GM12878 (cell line): ENCODE measurements around the gene IFNAR2. TPM values are rescaled to one million over a fixed set of nuclear protein-coding genes. Genes with fewer than 3 reads are reported as not detected.

Experiments
- ASH2L ChIP-seq: fragments of 300-600, 200-600 bp; sonication (generic); IDR thresholded peaks from 2 replicates; pipeline ENCODE4 v1.6.1; 2017; ENCODE audit warnings: low read depth, mild to moderate bottlenecking, borderline replicate concordance
- BCL11A ChIP-seq: IDR thresholded peaks from 2 replicates; pipeline ENCODE4 v1.6.1; 2011; ENCODE audit warnings: low read depth, low read length
- BHLHE40 ChIP-seq, 2 experiments: fragments of 450-650 bp in 1 of 2; IDR thresholded peaks; 2 replicates each; pipeline ENCODE4 v1.6.1; 2011 to 2017; ENCODE audit warnings: low read depth in 2 of 2, borderline replicate concordance in 1 of 2, improper control_type of control experiment in 1 of 2, low read length in 1 of 2, mild to moderate bottlenecking in 1 of 2
- CEBPB ChIP-seq, 2 experiments: fragments of 150-350 bp in 1 of 2; IDR thresholded peaks; 2 replicates each; pipeline ENCODE4 v1.6.1; 2012 to 2014; ENCODE audit warnings: low read depth in 2 of 2, low read length in 2 of 2, borderline replicate concordance in 1 of 2, inconsistent platforms in 1 of 2
- CHD4 ChIP-seq: fragments of 200-600 bp; sonication (generic); IDR thresholded peaks from 2 replicates; pipeline ENCODE4 v1.6.1; 2016; ENCODE audit warnings: mild to moderate bottlenecking
- ETV6 ChIP-seq, 2 experiments: fragments of 450-650 bp in 1 of 2; IDR thresholded peaks in 1 of 2; conservative IDR thresholded peaks in 1 of 2; 2 replicates each; pipeline ENCODE4 v1.6.1; 2014; ENCODE audit warnings: antibody characterized with exemption in 1 of 2, borderline replicate concordance in 1 of 2, low read depth in 1 of 2, mild to moderate bottlenecking in 1 of 2, moderate library complexity in 1 of 2
- HDAC2 ChIP-seq: fragments of 200-600 bp; sonication (generic); IDR thresholded peaks from 2 replicates; pipeline ENCODE4 v1.6.1; 2017
- IKZF2 ChIP-seq, 2 experiments: fragments of 450-650 bp; IDR thresholded peaks; 2 replicates each; pipeline ENCODE4 v1.6.1; 2017; ENCODE audit warnings: mild to moderate bottlenecking in 2 of 2, moderate library complexity in 2 of 2
- KDM1A ChIP-seq: fragments of 200-600 bp; sonication (generic); IDR thresholded peaks from 2 replicates; pipeline ENCODE4 v1.6.1; 2016; ENCODE audit warnings: borderline replicate concordance
- MEF2B ChIP-seq: fragments of 450-650 bp; IDR thresholded peaks from 2 replicates; pipeline ENCODE4 v1.6.1; 2018; ENCODE audit warnings: mild to moderate bottlenecking, moderate library complexity; ENCODE audit not compliant: partially characterized antibody, poor library complexity, severe bottlenecking
- NBN ChIP-seq: fragments of 450-650 bp; IDR thresholded peaks from 2 replicates; pipeline ENCODE4 v1.6.1; 2016
- NR2C1 ChIP-seq: fragments of 450-650 bp; IDR thresholded peaks from 2 replicates; pipeline ENCODE4 v1.6.1; 2017; ENCODE audit warnings: antibody characterized with exemption, mild to moderate bottlenecking, moderate library complexity
- POLR2AphosphoS5 ChIP-seq: IDR thresholded peaks from 2 replicates; pipeline ENCODE4 v1.6.1; 2011; ENCODE audit warnings: mild to moderate bottlenecking, low read length, inconsistent platforms
- SP1 ChIP-seq: IDR thresholded peaks from one replicate; pipeline ENCODE4 v1.6.1; 2011; ENCODE audit warnings: low read depth, low read length
- SREBF1 ChIP-seq: IDR thresholded peaks from 2 replicates; pipeline ENCODE4 v1.6.1; 2012; ENCODE audit warnings: mild to moderate bottlenecking, low read length
- TCF12 ChIP-seq: IDR thresholded peaks from 2 replicates; pipeline ENCODE4 v1.6.1; 2011; ENCODE audit warnings: low read depth, mild to moderate bottlenecking, low read length
- YBX1 ChIP-seq: fragments of 450-650 bp; IDR thresholded peaks from 2 replicates; pipeline ENCODE4 v1.6.1; 2016; ENCODE audit warnings: antibody characterized with exemption
- polyA plus RNA-seq, 11 experiments: library from polyadenylated mRNA; depleted of rRNA in 4 of 11; unstranded in 6 of 11; stranded (reverse) in 5 of 11; fragments of >200 nt; fragmentation: Nextera tagmentation in 4 of 11; fragmentation: Illumina TruSeq in 1 of 11; extraction: Ambion mirVana in 4 of 11; extraction: Trizol in 1 of 11; gene quantifications; 1 replicate in 1 of 11; 2 replicates in 10 of 11; pipeline versions ENCODE4 v1.2.1 to v1.2.3, GENCODE V29; 2011 to 2016; ENCODE audit warnings: inconsistent platforms in 2 of 11, missing spikeins in 2 of 11, low read depth in 1 of 11
- total RNA-seq, 4 experiments: library from RNA; depleted of rRNA in 3 of 4; stranded (reverse); fragments of >200 nt in 3 of 4; fragmentation: Illumina TruSeq in 1 of 4; extraction: Trizol in 1 of 4; gene quantifications; 2 replicates each; pipeline versions ENCODE4 v1.2.1 to v1.2.3, GENCODE V29; 2013 to 2021
- TF ChIP-seq, protein P1 (sequence below): fragments of 450-650 bp; IDR thresholded peaks from 2 replicates; pipeline ENCODE4 v1.6.1; 2016; ENCODE audit warnings: mild to moderate bottlenecking
- TF ChIP-seq, protein P2 (sequence below): IDR thresholded peaks from 2 replicates; pipeline ENCODE4 v1.6.1; 2012; ENCODE audit warnings: low read length, inconsistent platforms
- TF ChIP-seq, protein P3 (sequence below): fragments of 450-650 bp; IDR thresholded peaks from 2 replicates; pipeline ENCODE4 v1.6.1; 2017; ENCODE audit warnings: mild to moderate bottlenecking, low read depth, inconsistent platforms; ENCODE audit not compliant: poor library complexity, severe bottlenecking
- TF ChIP-seq, protein P4 (sequence below): fragments of 450-650 bp; IDR thresholded peaks from 2 replicates; pipeline ENCODE4 v1.6.1; 2017; ENCODE audit warnings: low read depth, mild to moderate bottlenecking, moderate library complexity
- TF ChIP-seq, protein P5 (sequence below): fragments of 450-650 bp; IDR thresholded peaks from 2 replicates; pipeline ENCODE4 v1.6.1; 2018; ENCODE audit warnings: borderline replicate concordance, mild to moderate bottlenecking; ENCODE audit not compliant: partially characterized antibody

The IFNAR2 gene
- total and polyA plus RNA-seq, 10 of the 15 experiments (the other 5 are each of a cell fraction or from before 2014, with no cell fraction given): 8.5 to 99.7 (median 58.1) TPM

DNA sequence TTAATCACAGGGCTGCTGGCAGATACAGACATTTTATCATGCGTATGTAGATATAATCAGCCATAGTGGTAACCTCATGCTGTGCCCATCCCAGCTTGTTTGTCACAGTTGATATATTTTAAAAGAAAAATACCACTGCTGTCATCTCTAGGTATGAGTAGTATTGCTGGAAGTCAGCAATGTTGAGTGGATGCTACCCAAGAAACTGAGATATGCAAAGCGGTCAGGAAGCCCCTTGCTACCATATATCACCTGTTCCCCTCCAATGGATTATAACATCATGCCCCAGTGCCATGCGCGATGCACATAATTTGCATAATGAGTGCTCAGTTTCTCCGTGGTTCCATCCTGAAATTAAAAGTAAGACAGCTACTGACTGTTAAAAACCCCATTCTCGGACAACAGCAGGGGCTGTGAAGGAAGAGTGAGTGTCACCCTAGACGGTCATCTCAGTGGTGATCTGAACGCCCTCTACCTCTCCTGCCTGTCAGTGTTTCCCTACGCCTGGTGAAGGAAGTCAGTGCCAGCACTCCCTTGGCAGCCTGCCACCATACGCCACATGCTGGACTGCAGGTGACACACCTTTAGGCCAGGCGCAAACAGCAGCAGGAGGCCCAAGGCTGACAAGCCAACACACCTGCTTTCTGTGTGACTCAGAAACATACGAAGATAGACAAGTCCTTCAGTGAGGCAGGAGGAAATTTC, 39.2 kb downstream of the IFNAR2 start (continued):
- TF ChIP-seq BHLHE40 (IDR thresholded peaks at IDR 0.05; ENCODE audit: borderline replicate concordance in 1 of 2, low read depth in 2 of 2, low read length in 1 of 2): 0 out of 4 replicates have a peak, but pooled peaks of 1 of the 2 experiments have one; percentile 10
- no peak for TF ChIP-seq MEF2B
- peak; percentile 55 to 65; a peak in 3 of 4 replicates for TF ChIP-seq IKZF2 (IDR thresholded peaks at IDR 0.05)
- no peak for TF ChIP-seq CHD4
- TF ChIP-seq, protein P1, sequence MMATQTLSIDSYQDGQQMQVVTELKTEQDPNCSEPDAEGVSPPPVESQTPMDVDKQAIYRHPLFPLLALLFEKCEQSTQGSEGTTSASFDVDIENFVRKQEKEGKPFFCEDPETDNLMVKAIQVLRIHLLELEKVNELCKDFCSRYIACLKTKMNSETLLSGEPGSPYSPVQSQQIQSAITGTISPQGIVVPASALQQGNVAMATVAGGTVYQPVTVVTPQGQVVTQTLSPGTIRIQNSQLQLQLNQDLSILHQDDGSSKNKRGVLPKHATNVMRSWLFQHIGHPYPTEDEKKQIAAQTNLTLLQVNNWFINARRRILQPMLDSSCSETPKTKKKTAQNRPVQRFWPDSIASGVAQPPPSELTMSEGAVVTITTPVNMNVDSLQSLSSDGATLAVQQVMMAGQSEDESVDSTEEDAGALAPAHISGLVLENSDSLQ: peak; percentile 50; the same call in 1 of the 2 replicates
- no peak for TF ChIP-seq CEBPB (IDR thresholded peaks at IDR 0.05; ENCODE audit: borderline replicate concordance in 1 of 2, low read depth in 2 of 2, low read length in 2 of 2)
- no peak for TF ChIP-seq NR2C1
- TF ChIP-seq ETV6 (conservative IDR thresholded peaks at IDR 0.05 in 1 of 2, IDR thresholded peaks at IDR 0.05 in 1 of 2; ENCODE audit: borderline replicate concordance in 1 of 2, low read depth in 1 of 2): 0 out of 4 replicates have a peak, but pooled peaks of 1 of the 2 experiments have one; percentile 28
- TF ChIP-seq KDM1A: no peak
- peak; percentile 73 for TF ChIP-seq POLR2AphosphoS5
- TF ChIP-seq, protein P2, sequence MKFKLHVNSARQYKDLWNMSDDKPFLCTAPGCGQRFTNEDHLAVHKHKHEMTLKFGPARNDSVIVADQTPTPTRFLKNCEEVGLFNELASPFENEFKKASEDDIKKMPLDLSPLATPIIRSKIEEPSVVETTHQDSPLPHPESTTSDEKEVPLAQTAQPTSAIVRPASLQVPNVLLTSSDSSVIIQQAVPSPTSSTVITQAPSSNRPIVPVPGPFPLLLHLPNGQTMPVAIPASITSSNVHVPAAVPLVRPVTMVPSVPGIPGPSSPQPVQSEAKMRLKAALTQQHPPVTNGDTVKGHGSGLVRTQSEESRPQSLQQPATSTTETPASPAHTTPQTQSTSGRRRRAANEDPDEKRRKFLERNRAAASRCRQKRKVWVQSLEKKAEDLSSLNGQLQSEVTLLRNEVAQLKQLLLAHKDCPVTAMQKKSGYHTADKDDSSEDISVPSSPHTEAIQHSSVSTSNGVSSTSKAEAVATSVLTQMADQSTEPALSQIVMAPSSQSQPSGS: peak; percentile 84
- TF ChIP-seq ASH2L: no peak
- TF ChIP-seq, protein P3, sequence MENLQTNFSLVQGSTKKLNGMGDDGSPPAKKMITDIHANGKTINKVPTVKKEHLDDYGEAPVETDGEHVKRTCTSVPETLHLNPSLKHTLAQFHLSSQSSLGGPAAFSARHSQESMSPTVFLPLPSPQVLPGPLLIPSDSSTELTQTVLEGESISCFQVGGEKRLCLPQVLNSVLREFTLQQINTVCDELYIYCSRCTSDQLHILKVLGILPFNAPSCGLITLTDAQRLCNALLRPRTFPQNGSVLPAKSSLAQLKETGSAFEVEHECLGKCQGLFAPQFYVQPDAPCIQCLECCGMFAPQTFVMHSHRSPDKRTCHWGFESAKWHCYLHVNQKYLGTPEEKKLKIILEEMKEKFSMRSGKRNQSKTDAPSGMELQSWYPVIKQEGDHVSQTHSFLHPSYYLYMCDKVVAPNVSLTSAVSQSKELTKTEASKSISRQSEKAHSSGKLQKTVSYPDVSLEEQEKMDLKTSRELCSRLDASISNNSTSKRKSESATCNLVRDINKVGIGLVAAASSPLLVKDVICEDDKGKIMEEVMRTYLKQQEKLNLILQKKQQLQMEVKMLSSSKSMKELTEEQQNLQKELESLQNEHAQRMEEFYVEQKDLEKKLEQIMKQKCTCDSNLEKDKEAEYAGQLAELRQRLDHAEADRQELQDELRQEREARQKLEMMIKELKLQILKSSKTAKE: no peak
- TF ChIP-seq YBX1: no peak
- no peak for TF ChIP-seq BCL11A
- no peak for TF ChIP-seq SREBF1
- TF ChIP-seq, protein P4, sequence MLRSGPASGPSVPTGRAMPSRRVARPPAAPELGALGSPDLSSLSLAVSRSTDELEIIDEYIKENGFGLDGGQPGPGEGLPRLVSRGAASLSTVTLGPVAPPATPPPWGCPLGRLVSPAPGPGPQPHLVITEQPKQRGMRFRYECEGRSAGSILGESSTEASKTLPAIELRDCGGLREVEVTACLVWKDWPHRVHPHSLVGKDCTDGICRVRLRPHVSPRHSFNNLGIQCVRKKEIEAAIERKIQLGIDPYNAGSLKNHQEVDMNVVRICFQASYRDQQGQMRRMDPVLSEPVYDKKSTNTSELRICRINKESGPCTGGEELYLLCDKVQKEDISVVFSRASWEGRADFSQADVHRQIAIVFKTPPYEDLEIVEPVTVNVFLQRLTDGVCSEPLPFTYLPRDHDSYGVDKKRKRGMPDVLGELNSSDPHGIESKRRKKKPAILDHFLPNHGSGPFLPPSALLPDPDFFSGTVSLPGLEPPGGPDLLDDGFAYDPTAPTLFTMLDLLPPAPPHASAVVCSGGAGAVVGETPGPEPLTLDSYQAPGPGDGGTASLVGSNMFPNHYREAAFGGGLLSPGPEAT: peak; percentile 39; the same call in 1 of the 2 replicates
- TF ChIP-seq TCF12: peak; percentile 67; the same call in 1 of the 2 replicates
- TF ChIP-seq SP1: no peak
- no peak for TF ChIP-seq NBN
- TF ChIP-seq, protein P5, sequence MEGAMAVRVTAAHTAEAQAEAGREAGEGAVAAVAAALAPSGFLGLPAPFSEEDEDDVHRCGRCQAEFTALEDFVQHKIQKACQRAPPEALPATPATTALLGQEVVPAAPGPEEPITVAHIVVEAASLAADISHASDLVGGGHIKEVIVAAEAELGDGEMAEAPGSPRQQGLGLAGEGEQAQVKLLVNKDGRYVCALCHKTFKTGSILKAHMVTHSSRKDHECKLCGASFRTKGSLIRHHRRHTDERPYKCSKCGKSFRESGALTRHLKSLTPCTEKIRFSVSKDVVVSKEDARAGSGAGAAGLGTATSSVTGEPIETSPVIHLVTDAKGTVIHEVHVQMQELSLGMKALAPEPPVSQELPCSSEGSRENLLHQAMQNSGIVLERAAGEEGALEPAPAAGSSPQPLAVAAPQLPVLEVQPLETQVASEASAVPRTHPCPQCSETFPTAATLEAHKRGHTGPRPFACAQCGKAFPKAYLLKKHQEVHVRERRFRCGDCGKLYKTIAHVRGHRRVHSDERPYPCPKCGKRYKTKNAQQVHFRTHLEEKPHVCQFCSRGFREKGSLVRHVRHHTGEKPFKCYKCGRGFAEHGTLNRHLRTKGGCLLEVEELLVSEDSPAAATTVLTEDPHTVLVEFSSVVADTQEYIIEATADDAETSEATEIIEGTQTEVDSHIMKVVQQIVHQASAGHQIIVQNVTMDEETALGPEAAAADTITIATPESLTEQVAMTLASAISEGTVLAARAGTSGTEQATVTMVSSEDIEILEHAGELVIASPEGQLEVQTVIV: no peak
- no peak for TF ChIP-seq HDAC2
